CD14-positive monocyte (primary cell): Measurements from ENCODE around the gene SMIM38. TPM values are rescaled to one million over a fixed set of nuclear protein-coding genes. Genes with fewer than 3 reads are reported as not detected.

Experiments
- DNase-seq, 3 donors: peaks; one replicate each; pipeline ENCODE4 v3.0.0-alpha.2; 2011 to 2022
- H2AFZ ChIP-seq: 2 replicates; pipeline ENCODE4 v1.6.0; 2012; ENCODE audit warnings: mild to moderate bottlenecking, low read depth, low read length, inconsistent platforms; ENCODE audit not compliant: insufficient read depth, poor library complexity, severe bottlenecking
- H3K27ac ChIP-seq, 2 donors: 1 replicate in 1 of 2; 2 replicates in 1 of 2; pipeline ENCODE4 v1.5.1; 2012 to 2013; ENCODE audit warnings: low read length in 2 of 2, control low read depth in 1 of 2, inconsistent platforms in 1 of 2, low read depth in 1 of 2, mild to moderate bottlenecking in 1 of 2
- H3K27me3 ChIP-seq, 2 donors: one replicate each; pipeline versions ENCODE4 v1.6.0 to v1.6.1; 2011 to 2013; ENCODE audit warnings: low read length in 2 of 2; ENCODE audit not compliant: control insufficient read depth in 2 of 2, insufficient read depth in 2 of 2
- H3K36me3 ChIP-seq, 2 donors: replicated peaks in 1 of 2; 1 replicate in 1 of 2; 2 replicates in 1 of 2; pipeline versions ENCODE4 v1.5.1 to v1.6.1; 2012 to 2013; ENCODE audit warnings: low read length in 2 of 2, control low read depth in 1 of 2, inconsistent platforms in 1 of 2, mild to moderate bottlenecking in 1 of 2; ENCODE audit not compliant: insufficient read depth in 2 of 2, control insufficient read depth in 1 of 2
- H3K4me1 ChIP-seq, 2 donors: 1 replicate in 1 of 2; 2 replicates in 1 of 2; pipeline versions ENCODE4 v1.5.1 to v1.6.1; 2012 to 2013; ENCODE audit warnings: low read length in 2 of 2, control low read depth in 1 of 2, inconsistent platforms in 1 of 2, mild to moderate bottlenecking in 1 of 2, moderate library complexity in 1 of 2; ENCODE audit not compliant: insufficient read depth in 2 of 2, control insufficient read depth in 1 of 2
- H3K4me2 ChIP-seq: replicated peaks from 2 replicates; pipeline ENCODE3; 2012; ENCODE audit warnings: low read length, moderate library complexity, mild to moderate bottlenecking; ENCODE audit not compliant: poor library complexity, severe bottlenecking; ENCODE audit errors: extremely low read depth
- H3K4me3 ChIP-seq, 3 experiments: fragments of 200-600 bp in 1 of 3; sonication (generic) in 1 of 3; replicated peaks in 1 of 3; 1 replicate in 2 of 3; 2 replicates in 1 of 3; pipeline ENCODE4 v1.5.1; 2011 to 2013; ENCODE audit warnings: low read length in 3 of 3, mild to moderate bottlenecking in 3 of 3, control low read depth in 2 of 3, low read depth in 2 of 3, inconsistent platforms in 1 of 3, moderate library complexity in 1 of 3
- H3K79me2 ChIP-seq: 2 replicates; pipeline ENCODE4 v1.6.0; 2012; ENCODE audit warnings: mild to moderate bottlenecking, control low read depth, inconsistent platforms, low read length, moderate library complexity; ENCODE audit not compliant: insufficient read depth
- H3K9ac ChIP-seq: 2 replicates; pipeline ENCODE4 v1.6.0; 2017; ENCODE audit warnings: low read length, mild to moderate bottlenecking; ENCODE audit not compliant: insufficient read depth, poor library complexity, severe bottlenecking
- H3K9me3 ChIP-seq, 2 donors: replicated peaks in 1 of 2; 1 replicate in 1 of 2; 2 replicates in 1 of 2; pipeline versions ENCODE4 v1.5.1 to v1.6.1; 2012 to 2013; ENCODE audit warnings: low read length in 2 of 2, control low read depth in 1 of 2; ENCODE audit not compliant: control insufficient read depth in 1 of 2, insufficient read depth in 1 of 2
- H4K20me1 ChIP-seq: 2 replicates; pipeline ENCODE4 v1.6.0; 2012; ENCODE audit warnings: mild to moderate bottlenecking, low read length, control low read depth, moderate library complexity; ENCODE audit not compliant: insufficient read depth
- H3K27ac Mint-ChIP-seq, 7 donors: one replicate each; pipeline ENCODE4 v1.8.0; 2020; ENCODE audit warnings: mild to moderate bottlenecking in 7 of 7, mixed read lengths in 7 of 7, moderate library complexity in 6 of 7, inconsistent platforms in 2 of 7
- H3K27me3 Mint-ChIP-seq, 3 donors: one replicate each; pipeline ENCODE4 v1.8.0; 2021 to 2022; ENCODE audit warnings: low read depth in 3 of 3, mild to moderate bottlenecking in 3 of 3, mixed read lengths in 3 of 3, moderate library complexity in 3 of 3, inconsistent platforms in 1 of 3
- H3K36me3 Mint-ChIP-seq, 2 donors: one replicate each; pipeline ENCODE4 v1.8.0; 2020; ENCODE audit warnings: mixed read lengths in 2 of 2, inconsistent platforms in 1 of 2, mild to moderate bottlenecking in 1 of 2
- H3K4me1 Mint-ChIP-seq: one replicate; pipeline ENCODE4 v1.8.0; 2020; ENCODE audit warnings: mild to moderate bottlenecking, mixed read lengths
- H3K4me3 Mint-ChIP-seq, 2 donors: one replicate each; pipeline ENCODE4 v1.8.0; 2020; ENCODE audit warnings: mild to moderate bottlenecking in 2 of 2, mixed read lengths in 2 of 2, moderate library complexity in 1 of 2
- H3K9me3 Mint-ChIP-seq, 7 donors: one replicate each; pipeline ENCODE4 v1.8.0; 2020 to 2022; ENCODE audit warnings: mixed read lengths in 7 of 7, mild to moderate bottlenecking in 6 of 7, moderate library complexity in 6 of 7, inconsistent platforms in 2 of 7
- CTCF ChIP-seq: fragments of 200-600 bp; IDR thresholded peaks from one replicate; pipeline ENCODE4 v1.8.0; 2022; ENCODE audit warnings: antibody characterized with exemption, mild to moderate bottlenecking
- WGBS: methylation state at CpG from one replicate; pipeline ENCODE4 v1.1.5; 2013; ENCODE audit warnings: missing lambda C conversion rate; ENCODE audit not compliant: insufficient coverage; 5-methylcytosine and 5-hydroxymethylcytosine counted together
- intact Hi-C, 2 donors: fragments of 100-400 bp; cut with micrococcal nuclease; formaldehyde crosslinking; loops; one replicate each; pipeline versions ENCODE4 v1.15.0 to v1.15.1; 2023
- polyA plus RNA-seq, 3 donors: library from polyadenylated mRNA; depleted of rRNA in 1 of 3; unstranded in 2 of 3; stranded (reverse) in 1 of 3; fragments of 300-500 nt in 2 of 3; fragments of >200 nt in 1 of 3; fragmentation: Illumina TruSeq in 2 of 3; gene quantifications; 1 replicate in 2 of 3; 2 replicates in 1 of 3; pipeline ENCODE4 v1.2.3, GENCODE V29; 2012 to 2021

SMIM38 gene
- polyA plus RNA-seq, 3 donors = 0.05 TPM; not detected in 2

- Histone ChIP-seq H3K4me2 (no peak overlapping the region), H2AFZ (no peak overlapping the region), H3K4me1 (no peaks in the 10 kb centered on the region), H3K27ac (no peak overlapping the region), H3K79me2 (no peaks in the 10 kb centered on the region), H3K36me3 (no peaks in the 10 kb centered on the region), H3K9me3 (peaks cover 0 to 8% of the 10 kb centered on the region in 2 donors), H3K9ac (no peak overlapping the region), H4K20me1 (no peaks in the 10 kb centered on the region), H3K4me3 (no peak overlapping the region), H3K27me3 (peaks cover 0 to 12% of the 10 kb centered on the region in 2 donors)
- TF ChIP-seq CTCF = no peak
- Mint-ChIP-seq H3K9me3 (peaks cover 5 to 14% (median 9%) of the 10 kb centered on the region in 7 donors), H3K27ac (no peak overlapping the region), H3K27me3 (peaks cover 9 to 30% (median 15%) of the 10 kb centered on the region in 3 donors), H3K4me3 (no peak overlapping the region), H3K4me1 (no peaks in the 10 kb centered on the region), H3K36me3 (no peaks in the 10 kb centered on the region)
- DNase-seq = no peak
- 88% methylated on average over 10 of the region's 15 CpGs for WGBS
- intact Hi-C loops = no loop called here
Measured at GRCh38 chr11:69160296-69161116, 4.8 kb downstream of the SMIM38 start.

GRCh38 chr11:69161117-69161407 is 5.3 kb downstream of the SMIM38 start:
- Histone ChIP-seq H3K9ac (no peak overlapping the region), H3K36me3 (no peaks in the 10 kb centered on the region), H3K79me2 (no peaks in the 10 kb centered on the region), H3K9me3 (peaks cover 0 to 8% of the 10 kb centered on the region in 2 donors), H3K27ac (no peak overlapping the region), H2AFZ (no peak overlapping the region), H3K4me1 (peaks cover under 1% of the 10 kb centered on the region in 2 donors), H3K4me2 (no peak overlapping the region), H3K4me3 (no peak overlapping the region), H4K20me1 (no peaks in the 10 kb centered on the region), H3K27me3 (peaks cover 0 to 12% of the 10 kb centered on the region in 2 donors)
- Mint-ChIP-seq H3K4me3 (no peak overlapping the region), H3K4me1 (no peaks in the 10 kb centered on the region), H3K27me3 (peaks cover 9 to 28% (median 15%) of the 10 kb centered on the region in 3 donors), H3K9me3 (peaks cover 5 to 14% (median 9%) of the 10 kb centered on the region in 7 donors), H3K27ac (no peak overlapping the region), H3K36me3 (no peaks in the 10 kb centered on the region)
- 87% methylated on average over 5 of the region's 5 CpGs for WGBS
- intact Hi-C loops = no loop called here
- no peak for TF ChIP-seq CTCF
- DNase-seq = no peak
